Right ventricle myocardium superior (tissue), 1 donor: ENCODE data around the gene REV3L. TPM values are rescaled to one million over a fixed set of nuclear protein-coding genes. Genes with fewer than 3 reads are reported as not detected.

Source experiments
- ATAC-seq: fragments of 200-7000 bp; cut with Tn5 transposase; one replicate; pipeline ENCODE4 v1.9.1; 2020; ENCODE audit warnings: mild to moderate bottlenecking; ENCODE audit not compliant: poor library complexity
- DNase-seq: peaks from one replicate; pipeline ENCODE4 v3.0.0-alpha.2; 2020
- intact Hi-C: fragments of 100-400 bp; cut with DNase I; formaldehyde crosslinking; loops from one replicate; pipeline ENCODE4 v1.11.2; 2022
- total RNA-seq: library from RNA; stranded (reverse); fragmentation: NEBNext Ultra II Directional; extraction: Animal tissue kit (Norgen Biotek cat#: 25700); gene quantifications from one replicate; pipeline ENCODE4 v1.2.1, GENCODE V29; 2021
- donor health status: DM: no; HTN: yes; CAD: no; lungs with severe emphysema.

Gene REV3L
- total RNA-seq, 1 donor from 2014 or later, result 9.1 TPM

GRCh38 chr6:111439171-111439570, 43.8 kb downstream of the REV3L start:
- intact Hi-C loops, result no loop called here
- no peak for ATAC-seq
- DNase-seq, result no peak

- DNase-seq (no peak), ATAC-seq (no peak)
- intact Hi-C loops, result no loop called here
These were observed 45.4 kb downstream of the REV3L start for GRCh38 chr6:111437573-111437972.

GRCh38 chr6:111432511-111432910, 50.5 kb downstream of the REV3L start:
- intact Hi-C loops, result no loop called here
- ATAC-seq (no peak), DNase-seq (no peak)

DNA sequence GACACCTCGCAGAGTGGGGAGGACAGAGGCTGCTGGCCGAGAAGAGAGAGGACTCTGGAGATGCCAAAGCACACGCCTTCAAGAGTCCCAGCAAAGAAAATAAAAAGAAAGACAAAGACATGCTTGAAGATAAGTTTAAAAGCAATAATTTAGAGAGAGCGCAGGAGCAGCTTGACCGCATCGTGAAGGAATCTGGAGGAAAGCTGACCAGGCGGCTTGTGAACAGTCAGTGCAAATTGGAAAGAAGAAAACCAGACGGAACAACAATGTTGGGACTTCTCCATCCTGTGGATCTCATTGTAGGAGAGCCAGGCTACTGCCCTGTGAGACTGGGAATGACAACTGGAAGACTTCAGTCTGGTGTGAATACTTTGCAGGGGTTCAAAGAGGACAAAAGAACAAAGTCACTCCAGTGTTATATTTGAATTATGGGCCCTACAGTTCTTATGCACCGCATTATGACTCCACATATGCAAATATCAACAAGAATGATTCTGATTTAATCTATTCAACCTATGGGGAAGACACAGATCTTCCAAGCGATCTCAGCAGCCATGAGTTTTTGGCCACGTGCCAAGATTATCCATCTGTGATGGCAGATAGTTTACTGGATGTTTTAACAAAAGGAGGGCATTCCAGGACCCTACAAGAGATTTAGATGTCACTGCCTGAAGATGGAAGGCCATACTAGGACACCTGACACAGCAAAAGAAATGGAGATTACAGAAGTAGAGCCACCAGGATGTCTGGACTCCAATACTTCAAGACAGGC, 52.2 kb downstream of the REV3L start:
- ATAC-seq (no peak), DNase-seq (no peak)
- intact Hi-C loops, result no loop called here

DNA sequence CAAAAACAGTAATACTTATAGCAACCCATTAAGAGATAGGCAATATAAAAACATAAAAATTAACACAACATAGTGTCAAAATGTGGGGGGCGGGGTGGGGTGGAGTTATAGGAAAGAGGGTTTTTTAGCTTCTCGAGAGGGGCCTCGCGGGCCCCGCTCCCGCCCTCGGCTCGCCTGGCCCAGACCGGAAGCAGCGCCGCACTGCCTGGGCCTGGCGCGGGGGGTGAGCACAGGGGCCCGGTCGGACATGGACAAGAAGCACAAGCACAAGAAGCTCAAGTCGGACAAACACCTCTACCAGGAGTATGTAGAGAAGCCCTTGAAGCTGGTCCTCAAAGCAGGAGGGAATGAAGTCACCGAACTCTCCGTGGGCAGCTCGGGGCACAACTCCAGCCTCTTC, 53.4 kb downstream of the REV3L start:
- no peak for ATAC-seq
- intact Hi-C loops, result no loop called here
- DNase-seq, result no peak

GRCh38 chr6:111428811-111429210, 54.2 kb downstream of the REV3L start:
- intact Hi-C loops, result no loop called here
- no peak for ATAC-seq
- no peak for DNase-seq

DNA sequence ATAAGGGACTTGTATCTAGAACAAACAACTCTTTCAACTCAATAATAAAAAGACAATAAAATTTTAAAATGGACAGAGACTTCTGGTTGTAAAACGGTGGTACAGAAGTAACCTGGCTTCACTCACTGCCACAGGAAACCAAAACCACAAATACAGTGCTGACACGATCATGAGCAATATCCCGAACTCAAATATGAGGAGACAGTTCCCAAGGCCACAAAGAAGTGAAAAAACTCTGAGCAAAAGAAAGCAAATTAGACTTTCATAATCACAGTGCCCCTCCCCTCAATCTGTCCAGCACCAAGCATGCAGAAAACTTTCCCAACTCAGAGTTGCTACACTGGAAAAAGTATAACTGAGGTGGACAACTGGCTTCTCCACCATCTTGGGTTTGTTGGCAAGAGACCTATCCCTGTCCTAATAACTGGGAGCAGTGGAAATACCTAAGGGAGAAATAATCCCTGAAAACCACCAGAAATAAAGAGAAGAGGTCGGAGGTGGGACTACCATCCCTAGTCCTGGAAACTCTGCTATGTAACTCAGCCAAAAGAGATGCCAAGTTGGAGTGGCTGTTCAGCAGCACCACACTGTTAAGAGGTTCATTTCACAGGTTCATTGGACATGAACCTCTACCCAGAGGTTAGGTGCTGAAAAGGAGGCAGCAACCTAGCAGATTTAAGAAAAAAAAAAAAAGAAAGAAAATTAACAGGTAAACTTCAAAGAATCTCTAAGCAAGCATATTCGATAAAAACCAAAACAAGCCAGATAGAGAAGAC, 55.5 kb downstream of the REV3L start:
- ATAC-seq (no peak), DNase-seq (no peak)
- intact Hi-C loops, result no loop called here

DNA sequence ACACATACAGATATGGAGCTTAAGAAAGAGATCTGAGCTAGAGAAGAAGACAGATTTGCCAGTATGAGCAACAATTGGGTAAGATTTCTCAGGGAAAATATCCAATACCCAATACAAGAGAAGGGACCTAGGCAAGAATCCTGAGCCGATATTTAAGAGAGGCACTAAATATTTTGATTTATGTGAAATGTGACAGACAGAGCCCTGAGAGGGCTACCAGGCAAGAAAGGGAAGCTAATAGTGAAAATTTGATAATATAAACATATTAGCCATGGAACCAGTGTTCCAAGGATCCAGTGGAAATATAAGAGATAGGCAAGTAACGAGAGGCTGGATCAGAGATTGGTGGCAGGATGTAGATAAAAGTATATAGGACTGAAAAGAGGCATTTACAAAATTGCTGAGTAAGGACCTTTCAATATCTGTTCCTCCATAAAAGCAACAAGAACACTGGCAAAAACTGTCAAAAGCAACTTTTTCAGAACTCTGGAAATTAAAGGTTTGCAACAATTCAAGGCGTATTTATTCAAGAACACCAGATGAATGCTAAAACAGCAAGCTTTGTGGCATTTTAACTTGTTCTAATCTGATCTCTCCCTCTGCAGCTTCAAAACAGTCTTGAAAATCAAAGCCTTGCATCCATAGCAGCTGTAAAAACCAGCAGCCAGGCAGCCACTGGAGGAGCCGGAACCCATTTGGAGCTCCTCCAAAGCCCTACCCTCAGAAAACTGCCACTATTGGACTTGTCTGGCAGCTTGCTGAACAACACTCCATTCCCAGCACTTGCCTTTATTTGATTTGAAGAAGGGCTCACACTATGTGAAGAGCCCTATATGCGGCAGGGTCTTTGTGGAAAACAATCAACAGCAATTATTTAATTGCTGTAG, 58.8 kb downstream of the REV3L start:
- intact Hi-C loops, result no loop called here
- ATAC-seq (peak; percentile 78), DNase-seq (no peak)

- intact Hi-C loops, result no loop called here
- no peak for ATAC-seq
- no peak for DNase-seq
These were observed 59.9 kb downstream of the REV3L start for GRCh38 chr6:111423055-111423633.

GRCh38 chr6:111418971-111419693, 63.9 kb downstream of the REV3L start:
- intact Hi-C loops, result loop anchor here (10.0 kb wide), 1 partner anchor 46 kb away; no protein-coding TSS in a partner anchor
- ATAC-seq (no peak), DNase-seq (no peak)

DNA sequence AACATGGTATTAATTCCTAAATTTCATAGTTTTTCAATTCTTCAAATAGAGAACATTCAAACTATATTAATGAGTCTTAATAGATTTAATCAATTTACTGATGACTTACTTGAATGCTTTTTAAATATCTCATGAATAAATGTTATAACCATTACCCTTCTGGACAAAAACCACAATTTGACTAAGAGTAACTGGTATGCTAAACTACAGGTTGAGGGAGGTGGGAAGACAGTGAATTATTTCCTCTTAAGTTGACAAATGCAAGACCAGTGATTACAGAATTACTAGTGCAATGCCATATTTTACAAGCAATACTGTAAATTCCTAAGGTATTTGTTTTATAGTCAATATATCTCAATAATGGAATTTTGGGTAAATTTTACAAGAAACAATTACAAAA, 65.1 kb downstream of the REV3L start:
- DNase-seq (no peak), ATAC-seq (no peak)
- intact Hi-C loops, result loop anchor here (10.0 kb wide), 1 partner anchor 47 kb away; no protein-coding TSS in a partner anchor

DNA sequence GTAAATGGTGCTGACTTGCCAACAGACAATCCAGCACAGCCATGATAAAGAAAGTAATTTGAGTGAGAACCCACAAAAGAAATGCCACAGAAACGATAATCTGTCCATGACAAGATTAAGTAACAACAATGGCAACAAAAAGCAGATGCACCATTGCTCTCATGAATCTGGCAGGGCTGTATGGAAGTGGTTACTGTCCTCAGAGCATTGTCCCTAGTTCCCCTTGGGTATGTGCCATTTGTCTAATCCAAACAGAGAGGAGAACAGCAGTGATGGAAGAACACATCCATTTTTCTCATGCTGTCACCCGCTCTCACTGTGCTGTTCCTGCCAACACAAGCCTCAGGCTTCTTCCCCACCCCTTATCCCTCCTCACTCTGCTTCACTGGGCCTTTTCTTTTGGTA, 65.8 kb downstream of the REV3L start:
- DNase-seq (no peak), ATAC-seq (peak; percentile 92)
- intact Hi-C loops, result loop anchor here (10.0 kb wide), 1 partner anchor 48 kb away; no protein-coding TSS in a partner anchor

DNA sequence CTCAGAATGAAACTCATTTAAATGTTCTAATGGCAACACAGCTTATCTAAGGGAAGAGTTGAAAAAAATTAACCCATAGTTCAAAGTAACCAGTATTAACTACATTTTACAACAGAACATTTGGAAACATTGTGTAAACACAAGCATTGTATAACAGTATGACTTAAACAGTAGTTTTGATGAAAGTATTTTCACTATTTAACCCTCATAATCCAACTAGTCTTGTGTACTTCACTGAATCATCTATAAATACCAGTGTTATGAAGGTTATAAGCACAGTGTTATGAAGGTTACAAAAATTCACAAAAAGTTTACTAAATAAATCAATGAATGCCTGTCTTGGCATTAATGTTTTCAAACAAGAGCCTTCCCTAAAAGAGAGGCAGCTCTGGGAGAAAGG, 66.5 kb downstream of the REV3L start:
- intact Hi-C loops, result loop anchor here (10.0 kb wide), 1 partner anchor 48 kb away; no protein-coding TSS in a partner anchor
- DNase-seq, result no peak
- no peak for ATAC-seq

DNA sequence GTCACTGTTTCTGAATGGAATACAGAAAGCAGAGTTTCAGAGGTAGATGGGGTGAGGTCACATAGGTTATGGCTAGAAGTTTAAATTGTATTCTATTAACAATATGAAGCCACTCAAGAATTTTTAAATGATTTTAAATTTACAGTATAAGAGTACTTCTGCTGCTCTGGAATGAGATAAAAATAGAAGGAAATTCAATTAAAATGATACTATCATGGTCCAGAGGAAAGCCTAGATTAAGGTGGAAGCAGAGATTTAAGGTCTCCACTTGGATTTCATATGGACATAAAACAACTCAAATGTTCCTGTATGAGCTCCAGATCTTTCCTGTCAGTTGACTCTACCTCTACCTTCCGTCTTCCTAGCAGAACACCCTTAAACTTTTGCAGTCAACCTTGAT, 68.6 kb downstream of the REV3L start:
- ATAC-seq (no peak), DNase-seq (no peak)
- intact Hi-C loops, result loop anchor here (10.0 kb wide), 1 partner anchor 50 kb away; no protein-coding TSS in a partner anchor

DNA sequence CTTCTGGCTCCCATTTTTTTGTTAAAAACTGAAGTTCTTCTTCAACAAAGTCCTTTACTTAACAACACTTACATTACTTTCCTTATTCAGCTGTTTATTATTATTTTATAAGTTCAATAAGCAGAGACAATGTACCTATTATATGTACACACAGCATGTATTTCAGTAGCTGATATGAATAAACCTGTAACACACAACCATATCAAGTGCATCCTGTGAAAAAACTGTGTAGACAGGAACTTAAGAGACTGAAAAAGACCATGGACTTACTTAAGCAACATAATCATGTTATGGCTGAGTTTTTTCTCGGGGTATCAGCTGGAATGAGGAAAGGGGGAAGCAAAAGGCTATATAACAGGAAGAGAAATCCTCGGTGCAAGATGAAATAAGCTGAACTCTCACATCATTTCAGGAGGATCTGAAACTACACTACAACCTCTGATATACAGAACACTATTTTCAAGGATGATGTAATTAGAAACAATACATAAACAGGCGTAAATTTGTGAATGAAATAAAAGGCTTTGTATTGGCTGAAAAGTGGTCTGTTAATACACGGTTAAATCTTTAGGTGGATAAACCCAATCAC, 70.9 kb downstream of the REV3L start:
- DNase-seq (no peak), ATAC-seq (peak; percentile 48)
- intact Hi-C loops, result loop anchor here (10.0 kb wide), 1 partner anchor 53 kb away; no protein-coding TSS in a partner anchor

GRCh38 chr6:111411046-111411445, 72.0 kb downstream of the REV3L start:
- intact Hi-C loops, result loop anchor here (10.0 kb wide), 1 partner anchor 54 kb away; no protein-coding TSS in a partner anchor
- ATAC-seq, result no peak
- no peak for DNase-seq

DNA sequence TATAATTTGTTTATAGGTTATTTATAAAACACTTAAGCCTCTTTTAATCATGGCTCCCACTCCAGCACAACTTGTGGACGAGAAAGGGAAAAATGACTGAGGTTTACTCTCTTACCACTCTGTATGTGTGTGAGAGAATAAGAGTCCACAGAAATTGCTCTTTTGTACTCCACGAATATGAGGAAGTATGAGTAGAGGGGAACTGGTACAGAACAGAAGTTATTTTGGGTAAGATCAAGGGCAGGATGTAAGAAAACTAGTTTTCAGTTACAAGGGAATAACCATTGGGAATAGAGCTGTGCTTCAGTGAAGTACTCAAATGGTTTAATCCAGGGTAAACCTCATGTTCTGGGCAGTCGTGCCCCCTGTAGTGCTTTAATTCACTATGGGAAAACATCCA, 72.6 kb downstream of the REV3L start:
- peak; percentile 47 for ATAC-seq
- intact Hi-C loops, result loop anchor here (10.0 kb wide), 1 partner anchor 54 kb away; no protein-coding TSS in a partner anchor
- no peak for DNase-seq
